Testis (tissue), 2 donors: ENCODE measurements around the gene PDC.

Experiments
- CTCF ChIP-seq, 3 experiments: fragments of 450-650 bp in 2 of 3; fragments of 200-600 bp in 1 of 3; sonication (generic) in 1 of 3; IDR thresholded peaks; one replicate each; pipeline ENCODE4 v1.5.1; 2016 to 2019; ENCODE audit warnings: antibody characterized with exemption in 3 of 3, mild to moderate bottlenecking in 2 of 3, moderate library complexity in 1 of 3
- POLR2A ChIP-seq: fragments of 450-650 bp; IDR thresholded peaks from one replicate; pipeline ENCODE4 v1.6.1; 2017; ENCODE audit warnings: antibody characterized with exemption, mild to moderate bottlenecking, moderate library complexity

- peak; percentile 42 to 73 (median 72) for TF ChIP-seq CTCF (IDR thresholded peaks at IDR 0.05)
- TF ChIP-seq POLR2A = no peak
Measured at GRCh38 chr1:186404454-186405051, 56.4 kb downstream of the PDC start.
